GM12875 (cell line): ENCODE measurements around the gene AGRN.
"Not testable (repeated sequence)": the region's sequence is repeated elsewhere in the genome, so short reads cannot be mapped to it uniquely, and the experiment has no call there.

Experiments used
- H3K4me3 ChIP-seq: one replicate; pipeline ENCODE4 v1.5.1; 2011; ENCODE audit warnings: low read depth, low read length, control low read depth
- TF ChIP-seq, protein P1 (sequence below): IDR thresholded peaks from 2 replicates; pipeline ENCODE4 v1.5.1; 2011; ENCODE audit warnings: low read depth, mild to moderate bottlenecking, control low read depth, inconsistent platforms, low read length, moderate library complexity, borderline replicate concordance; ENCODE audit not compliant: insufficient read depth

AGRN gene

DNA sequence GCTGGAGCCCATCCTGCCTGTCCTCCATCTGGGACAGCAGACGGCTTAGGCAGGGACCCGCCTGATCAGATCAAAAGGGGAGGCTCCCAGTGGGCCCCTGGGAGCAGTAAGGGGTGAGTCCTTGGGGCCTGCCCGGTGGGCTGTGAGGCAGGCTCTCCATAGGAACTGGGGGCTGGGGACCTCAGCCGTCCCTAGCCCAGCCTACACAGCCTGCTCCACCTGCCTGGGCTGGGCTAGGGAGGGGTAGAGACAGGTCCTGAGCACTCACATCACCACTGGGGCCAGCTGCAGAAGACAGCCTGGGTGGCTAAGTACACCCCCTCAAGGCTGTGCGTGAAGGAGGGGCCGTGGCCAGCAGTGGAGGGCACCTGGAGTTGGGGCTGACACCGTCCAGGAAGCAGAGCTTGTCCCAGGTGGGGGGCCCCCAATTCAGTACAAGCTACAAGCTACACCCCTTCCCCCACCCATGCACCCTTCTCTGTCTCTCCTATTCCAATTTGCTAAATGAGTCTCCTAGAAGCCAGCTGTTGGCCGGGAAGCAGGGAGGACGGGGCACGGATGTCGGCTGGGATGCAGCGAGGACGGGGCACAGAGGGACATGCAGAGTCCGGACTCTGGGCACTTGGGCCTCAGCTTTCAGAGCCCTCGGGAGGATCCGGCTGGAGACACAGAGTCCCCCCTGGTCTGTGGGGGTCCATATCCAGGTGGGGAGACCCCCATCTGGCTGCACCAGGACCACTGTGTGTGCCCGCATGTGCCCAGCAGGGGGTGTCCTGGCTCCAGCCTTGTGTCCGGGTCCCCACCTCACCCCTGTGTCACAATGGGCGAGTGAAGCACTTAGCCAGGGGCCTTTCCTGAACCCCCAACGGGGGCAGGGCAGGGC lies 4.9 kb upstream of the AGRN start:
- TF ChIP-seq, protein P1, sequence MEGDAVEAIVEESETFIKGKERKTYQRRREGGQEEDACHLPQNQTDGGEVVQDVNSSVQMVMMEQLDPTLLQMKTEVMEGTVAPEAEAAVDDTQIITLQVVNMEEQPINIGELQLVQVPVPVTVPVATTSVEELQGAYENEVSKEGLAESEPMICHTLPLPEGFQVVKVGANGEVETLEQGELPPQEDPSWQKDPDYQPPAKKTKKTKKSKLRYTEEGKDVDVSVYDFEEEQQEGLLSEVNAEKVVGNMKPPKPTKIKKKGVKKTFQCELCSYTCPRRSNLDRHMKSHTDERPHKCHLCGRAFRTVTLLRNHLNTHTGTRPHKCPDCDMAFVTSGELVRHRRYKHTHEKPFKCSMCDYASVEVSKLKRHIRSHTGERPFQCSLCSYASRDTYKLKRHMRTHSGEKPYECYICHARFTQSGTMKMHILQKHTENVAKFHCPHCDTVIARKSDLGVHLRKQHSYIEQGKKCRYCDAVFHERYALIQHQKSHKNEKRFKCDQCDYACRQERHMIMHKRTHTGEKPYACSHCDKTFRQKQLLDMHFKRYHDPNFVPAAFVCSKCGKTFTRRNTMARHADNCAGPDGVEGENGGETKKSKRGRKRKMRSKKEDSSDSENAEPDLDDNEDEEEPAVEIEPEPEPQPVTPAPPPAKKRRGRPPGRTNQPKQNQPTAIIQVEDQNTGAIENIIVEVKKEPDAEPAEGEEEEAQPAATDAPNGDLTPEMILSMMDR: peak; percentile 50; the same call in 1 of the 2 replicates
- H3K4me3 ChIP-seq: no peak overlapping the region

DNA sequence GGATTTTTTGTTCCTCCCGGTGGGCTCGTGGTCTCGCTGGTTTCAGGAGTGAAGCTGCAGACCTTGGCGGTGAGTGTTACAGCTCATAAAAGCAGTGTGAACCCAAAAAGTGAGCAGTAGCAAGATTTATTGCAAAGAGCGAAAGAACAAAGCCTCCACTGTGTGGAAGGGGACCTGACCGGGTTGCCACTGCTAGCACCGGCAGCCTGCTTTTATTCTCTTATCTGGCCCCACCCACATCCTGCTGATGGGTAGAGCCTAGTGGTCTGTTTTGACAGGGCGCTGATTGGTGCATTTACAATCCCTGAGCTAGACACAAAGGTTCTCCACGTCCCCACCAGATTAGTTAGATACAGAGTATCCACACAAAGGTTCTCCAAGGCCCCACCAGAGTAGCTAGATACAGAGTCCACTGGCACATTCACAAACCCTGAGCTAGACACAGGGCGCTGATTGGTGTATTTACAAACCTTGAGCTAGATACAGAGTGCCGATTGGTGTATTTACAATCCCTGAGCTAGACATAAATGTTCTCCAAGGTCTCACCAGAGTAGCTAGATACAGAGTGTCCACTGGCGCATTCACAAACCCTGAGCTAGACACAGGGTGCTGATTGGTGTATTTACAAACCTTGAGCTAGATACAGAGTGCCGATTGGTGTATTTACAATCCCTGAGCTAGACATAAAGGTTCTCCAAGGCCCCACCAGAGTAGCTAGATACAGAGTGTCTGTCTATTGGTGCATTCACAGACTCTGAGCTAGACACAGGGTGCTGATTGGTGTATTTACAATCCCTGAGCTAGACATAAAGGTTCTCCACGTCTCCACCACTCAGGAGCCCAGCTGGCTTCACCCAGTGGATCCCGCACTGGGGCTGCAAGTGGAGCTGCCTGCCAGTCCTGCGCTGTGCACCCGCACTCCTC lies 2.3 kb upstream of the AGRN start:
- H3K4me3 ChIP-seq: not testable (repeated sequence)

DNA sequence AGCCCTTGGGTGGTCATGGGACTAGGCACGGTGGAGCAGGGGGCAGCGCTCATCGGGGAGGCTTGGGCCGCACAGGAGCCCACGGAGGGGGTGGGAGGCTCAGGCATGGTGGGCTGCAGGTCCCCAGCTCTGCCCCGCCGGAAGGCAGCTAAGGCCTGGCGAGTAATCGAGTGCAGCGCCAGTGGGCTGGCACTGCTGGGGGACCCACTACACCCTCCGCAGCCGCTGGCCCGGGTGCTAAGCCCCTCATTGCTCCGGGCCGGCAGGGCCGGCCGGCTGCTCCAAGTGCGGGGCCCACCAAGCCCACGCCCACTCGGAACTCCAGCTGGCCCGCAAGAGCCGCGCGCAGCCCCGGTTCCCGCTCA lies 1.6 kb upstream of the AGRN start:
- H3K4me3 ChIP-seq: not testable (repeated sequence)

DNA sequence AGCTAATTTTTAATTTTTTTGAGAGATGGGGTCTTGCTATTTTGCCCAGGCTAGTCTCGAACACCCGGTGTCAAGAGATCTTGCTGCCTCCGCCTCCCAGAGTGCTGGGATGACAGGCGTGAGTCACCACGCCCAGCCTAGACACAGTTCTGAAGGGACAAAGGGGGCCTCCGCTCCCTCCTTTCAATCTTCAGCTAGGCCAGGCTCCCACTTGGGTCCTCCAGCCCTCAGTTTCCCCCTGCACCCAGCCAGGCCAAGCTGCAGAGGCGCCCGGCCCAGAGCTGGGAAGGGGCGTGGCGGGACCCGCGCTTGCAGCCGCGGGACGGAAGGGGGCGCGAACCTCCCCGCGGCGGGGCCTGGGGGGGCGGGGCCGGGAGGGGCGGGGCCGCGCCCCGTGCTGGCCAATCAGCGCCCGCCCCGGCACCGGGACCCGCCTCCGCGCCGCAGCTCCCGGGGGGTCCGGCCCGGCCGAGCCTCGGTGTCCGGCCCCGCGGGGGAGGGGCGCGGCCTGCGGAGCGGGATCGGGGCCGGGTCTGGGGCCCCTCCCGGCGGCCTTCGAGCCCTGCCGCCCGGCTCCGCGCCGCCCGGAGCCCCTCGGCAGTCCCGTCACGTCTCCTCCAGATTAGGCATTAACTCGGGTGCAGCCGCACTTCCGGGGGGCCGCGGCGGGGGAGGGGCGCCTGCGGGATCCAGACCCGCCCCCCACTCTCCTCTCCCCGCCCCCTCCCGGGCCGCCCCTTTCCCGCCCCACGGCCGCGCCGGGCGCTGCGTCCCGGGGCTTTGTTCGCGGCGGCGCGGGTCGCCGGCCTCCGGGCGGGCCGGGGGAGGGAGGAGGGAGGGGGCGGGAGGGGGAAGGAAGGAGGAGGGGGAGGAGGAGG lies 559 bp upstream of the AGRN start:
- peak overlapping the region; percentile 54 for H3K4me3 ChIP-seq
- TF ChIP-seq, protein P1: peak; percentile 66

DNA sequence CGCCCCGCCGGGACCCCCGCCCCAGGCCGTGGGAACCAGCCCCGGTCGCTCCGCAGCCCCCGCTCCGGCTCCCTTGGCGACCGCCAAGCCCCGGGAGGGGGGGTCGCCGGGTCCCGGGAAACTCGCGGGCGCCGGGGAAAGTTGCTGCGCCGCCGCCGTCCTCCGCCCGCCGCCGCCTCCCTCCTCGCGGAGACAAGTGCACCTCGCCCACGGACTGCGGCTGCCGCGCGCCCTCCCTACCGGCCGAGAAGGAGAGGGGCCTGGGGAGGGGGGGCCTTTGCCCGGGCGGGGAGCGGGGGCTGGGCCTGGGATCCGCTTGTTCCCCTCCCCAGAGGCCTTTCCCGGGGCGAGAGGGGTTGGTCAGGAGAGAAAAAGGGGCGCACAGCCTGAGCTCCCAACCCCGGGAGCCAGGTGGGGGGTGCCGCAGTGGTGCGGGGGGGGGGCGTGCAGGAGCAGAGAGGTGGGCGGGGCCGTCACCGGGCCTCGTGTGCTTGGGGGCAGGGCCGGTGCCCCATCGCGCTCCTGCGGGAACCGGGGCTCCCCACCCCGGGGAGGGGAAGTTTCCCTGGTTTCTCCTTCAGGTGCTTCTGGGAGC lies 592 bp downstream of the AGRN start:
- H3K4me3 ChIP-seq: peak overlapping the region; percentile 57
- TF ChIP-seq, protein P1: no peak

DNA sequence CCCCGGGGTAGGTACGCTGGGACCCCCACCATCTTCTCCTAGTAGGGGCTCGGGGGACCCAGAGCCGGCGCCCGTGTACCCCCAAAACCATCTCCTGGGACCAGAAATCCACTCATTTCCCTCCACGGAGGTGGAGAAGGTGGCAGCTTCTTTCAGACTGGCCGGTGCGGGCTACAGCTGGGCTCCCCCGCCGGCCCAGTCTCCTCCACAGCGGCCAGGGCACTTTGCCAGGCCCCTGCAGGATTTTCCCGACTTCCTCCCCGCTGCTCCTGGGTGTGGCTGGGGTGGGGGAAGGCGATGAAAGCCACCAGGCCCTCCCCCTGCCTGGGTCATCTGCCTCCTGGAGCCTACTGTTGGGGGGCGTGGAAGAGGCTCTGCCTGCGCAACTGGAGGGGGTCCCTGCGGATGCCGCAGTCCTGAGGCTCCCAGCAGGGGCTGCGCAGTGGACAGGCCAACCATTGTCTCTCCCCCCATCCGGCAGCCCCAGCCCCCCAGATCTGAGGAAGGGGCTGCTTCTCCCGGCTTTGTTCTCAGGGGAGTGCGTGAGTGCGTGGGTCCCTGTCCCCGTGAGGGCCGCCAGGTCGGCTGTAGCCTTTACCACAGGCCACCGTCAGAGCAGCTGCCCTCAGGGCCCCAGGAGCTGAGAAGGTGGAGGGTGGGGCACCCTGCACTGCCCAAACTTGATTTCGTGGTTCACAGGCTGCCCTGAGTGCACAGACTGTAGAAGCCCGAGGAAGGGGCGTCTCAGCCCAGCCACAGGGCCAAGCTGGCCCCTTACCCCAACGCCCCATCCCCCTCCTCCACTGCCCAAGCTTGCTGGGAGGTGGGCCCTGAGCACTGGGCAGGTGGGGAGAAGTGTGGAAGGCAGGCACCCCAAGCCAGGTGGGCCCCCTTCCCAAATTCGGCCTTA lies 1.3 kb downstream of the AGRN start:
- H3K4me3 ChIP-seq: no peak overlapping the region
- TF ChIP-seq, protein P1: no peak

DNA sequence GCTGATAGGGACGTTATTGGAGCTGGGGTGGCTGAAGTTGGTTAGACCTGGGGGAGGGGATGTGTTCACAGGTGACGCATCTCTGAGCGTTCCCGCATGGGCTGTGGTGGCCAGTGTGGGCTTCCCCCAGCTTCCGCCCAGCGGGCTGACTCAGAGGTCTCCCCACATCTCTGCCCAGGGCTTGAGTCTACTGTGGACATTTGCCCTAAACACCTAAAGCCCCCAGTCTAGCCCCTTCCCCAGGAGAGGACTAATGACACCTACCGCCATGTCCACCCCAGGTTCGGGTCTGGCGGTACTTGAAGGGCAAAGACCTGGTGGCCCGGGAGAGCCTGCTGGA lies 2.0 kb downstream of the AGRN start:
- TF ChIP-seq, protein P1: no peak
- no peak overlapping the region for H3K4me3 ChIP-seq
